Mesothelial cell of epicardium (in vitro differentiated cells): Measurements from ENCODE around the gene POLQ. TPM values are rescaled to one million over a fixed set of nuclear protein-coding genes. Genes with fewer than 3 reads are reported as not detected.

ENCODE experiments used
- DNase-seq, 2 experiments: peaks; one replicate each; pipeline ENCODE4 v3.0.0; 2021; ENCODE audit warnings: low spot score in 2 of 2; ENCODE audit not compliant: unreplicated experiment in 2 of 2
- H3K27ac Mint-ChIP-seq: 2 replicates; pipeline ENCODE4 v1.8.0; 2021; ENCODE audit warnings: mixed read lengths
- H3K27me3 Mint-ChIP-seq: 2 replicates; pipeline ENCODE4 v1.8.0; 2021; ENCODE audit warnings: low read depth, mixed read lengths
- H3K36me3 Mint-ChIP-seq: 2 replicates; pipeline ENCODE4 v1.8.0; 2021; ENCODE audit warnings: mixed read lengths
- H3K4me1 Mint-ChIP-seq: 2 replicates; pipeline ENCODE4 v1.8.0; 2021; ENCODE audit warnings: mixed read lengths
- H3K4me3 Mint-ChIP-seq: 2 replicates; pipeline ENCODE4 v1.8.0; 2021; ENCODE audit warnings: mild to moderate bottlenecking, moderate library complexity, mixed read lengths
- H3K9me3 Mint-ChIP-seq: 2 replicates; pipeline ENCODE4 v1.8.0; 2021; ENCODE audit warnings: mixed read lengths
- CTCF ChIP-seq: fragments of 200-600 bp; sonication (generic); IDR thresholded peaks from one replicate; pipeline ENCODE4 v1.5.0; 2021; ENCODE audit warnings: antibody characterized with exemption; ENCODE audit not compliant: unreplicated experiment
- total RNA-seq: library from RNA; stranded (reverse); gene quantifications from 3 replicates; pipeline ENCODE4 v1.2.1, GENCODE V29; 2021

POLQ gene
- total RNA-seq, 1 donor from 2014 or later: 4.9 TPM

GRCh38 chr3:121436641-121437040 lies 109.1 kb downstream of the POLQ start:
- no peak for TF ChIP-seq CTCF
- no peak overlapping the region for H3K4me3 Mint-ChIP-seq

GRCh38 chr3:121436074-121436473 lies 109.7 kb downstream of the POLQ start:
- peaks cover 1% of the 10 kb centered on the region for H3K36me3 Mint-ChIP-seq
- no peaks in the 10 kb centered on the region for H3K27me3 Mint-ChIP-seq
- peaks cover 8% of the 10 kb centered on the region for H3K4me1 Mint-ChIP-seq
- no peaks in the 10 kb centered on the region for H3K9me3 Mint-ChIP-seq
- no peak for TF ChIP-seq CTCF
- H3K27ac Mint-ChIP-seq: no peak overlapping the region
- H3K4me3 Mint-ChIP-seq: no peak overlapping the region
- no peak for DNase-seq

More at GRCh38 chr3:121436641-121437040, 109.1 kb downstream of the POLQ start:
- no peaks in the 10 kb centered on the region for H3K9me3 Mint-ChIP-seq
- no peaks in the 10 kb centered on the region for H3K27me3 Mint-ChIP-seq
- H3K27ac Mint-ChIP-seq: no peak overlapping the region
- H3K4me1 Mint-ChIP-seq: peaks cover 8% of the 10 kb centered on the region
- DNase-seq: no peak
- peaks cover 1% of the 10 kb centered on the region for H3K36me3 Mint-ChIP-seq

- no peak for TF ChIP-seq CTCF
- no peaks in the 10 kb centered on the region for H3K27me3 Mint-ChIP-seq
- no peaks in the 10 kb centered on the region for H3K9me3 Mint-ChIP-seq
- peaks cover 9% of the 10 kb centered on the region for H3K36me3 Mint-ChIP-seq
- peak overlapping the region; percentile 37 for H3K27ac Mint-ChIP-seq
- H3K4me1 Mint-ChIP-seq: peaks cover 8% of the 10 kb centered on the region
- no peak for DNase-seq
- peak overlapping the region; percentile 16 for H3K4me3 Mint-ChIP-seq
Observed at GRCh38 chr3:121431726-121432517, 113.9 kb downstream of the POLQ start.

- Mint-ChIP-seq H3K27me3 (no peaks in the 10 kb centered on the region), H3K4me3 (no peak overlapping the region), H3K27ac (no peak overlapping the region), H3K36me3 (peaks cover 9% of the 10 kb centered on the region), H3K4me1 (peaks cover 8% of the 10 kb centered on the region), H3K9me3 (no peaks in the 10 kb centered on the region)
- TF ChIP-seq CTCF: no peak
- no peak for DNase-seq
Observed at GRCh38 chr3:121430664-121431215, 115.0 kb downstream of the POLQ start.

GRCh38 chr3:121424549-121424948 lies 121.2 kb downstream of the POLQ start:
- Mint-ChIP-seq H3K9me3 (no peaks in the 10 kb centered on the region), H3K27ac (no peak overlapping the region), H3K4me1 (no peaks in the 10 kb centered on the region), H3K4me3 (no peak overlapping the region), H3K27me3 (no peaks in the 10 kb centered on the region), H3K36me3 (no peaks in the 10 kb centered on the region)
- DNase-seq: no peak
- TF ChIP-seq CTCF: no peak
